HG03354 (cell line): ENCODE results near the gene UTRN.
A peak's percentile ranks its signal among the peaks of the same experiment; 100 is the strongest.

ENCODE experiments used
- ATAC-seq: cut with Tn5 transposase; IDR thresholded peaks from one replicate; pipeline ENCODE4 v1.9.1; 2021; ENCODE audit warnings: mild to moderate bottlenecking; ENCODE audit not compliant: unreplicated experiment, poor library complexity, severe bottlenecking

Gene UTRN

GRCh38 chr6:144284783-144285547, at the start of gene UTRN:
TSS of gene UTRN (plus strand) at chr6:144285335. CDS start at chr6:144291829, 6,494 bp downstream.
- peak; percentile 63 for ATAC-seq

- no peak for ATAC-seq
These were observed 40.4 kb upstream of the UTRN start for GRCh38 chr6:144244688-144245087.

- ATAC-seq: no peak
These were observed 38.1 kb upstream of the UTRN start for GRCh38 chr6:144246988-144247387.

- ATAC-seq: no peak
These were observed 37.1 kb upstream of the UTRN start for GRCh38 chr6:144248003-144248402.

- no peak for ATAC-seq
These were observed 36.4 kb upstream of the UTRN start for GRCh38 chr6:144248476-144249301.

- no peak for ATAC-seq
These were observed 34.9 kb upstream of the UTRN start for GRCh38 chr6:144250276-144250675.

- ATAC-seq: no peak
These were observed 32.9 kb upstream of the UTRN start for GRCh38 chr6:144252259-144252658.

GRCh38 chr6:144259986-144260385, 25.1 kb upstream of the UTRN start:
- no peak for ATAC-seq

- ATAC-seq: no peak
These were observed 22.4 kb upstream of the UTRN start for GRCh38 chr6:144262470-144263369.

GRCh38 chr6:144263786-144264185, 21.3 kb upstream of the UTRN start:
- ATAC-seq: no peak

- ATAC-seq: no peak
These were observed 20.7 kb upstream of the UTRN start for GRCh38 chr6:144264270-144265060.

GRCh38 chr6:144265061-144265357, 20.1 kb upstream of the UTRN start:
- peak; percentile 20 for ATAC-seq

- ATAC-seq: peak; percentile 89
These were observed 19.7 kb upstream of the UTRN start for GRCh38 chr6:144265390-144265789.

- ATAC-seq: no peak
These were observed 19.0 kb upstream of the UTRN start for GRCh38 chr6:144266091-144266649.

- no peak for ATAC-seq
These were observed 16.3 kb upstream of the UTRN start for GRCh38 chr6:144268794-144269349.

GRCh38 chr6:144277174-144277573, 8.0 kb upstream of the UTRN start:
- no peak for ATAC-seq

- no peak for ATAC-seq
These were observed 7.4 kb upstream of the UTRN start for GRCh38 chr6:144277605-144278227.

GRCh38 chr6:144278659-144279314, 6.3 kb upstream of the UTRN start:
- ATAC-seq: no peak
